ENCODE results near the gene FOSL2. TPM values are rescaled to one million over a fixed set of nuclear protein-coding genes. Genes with fewer than 3 reads are reported as not detected.

FOSL2 gene
- total and polyA plus RNA-seq, 2 donors (not counting 1 experiment from before 2014, with no cell fraction given) = 2.5 to 37.7 TPM

- ATAC-seq (ENCODE audit: low read depth) = no peak
- Histone ChIP-seq H3K27ac (ENCODE audit: low read length in 2 of 2) (no peak overlapping the region), H3K4me1 (ENCODE audit: control insufficient read depth in 2 of 2, insufficient read depth in 2 of 2, low read length in 2 of 2) (no peaks in the 10 kb centered on the region), H3K9me3 (ENCODE audit: control extremely low read depth in 1 of 3, control insufficient read depth in 2 of 3, insufficient read depth in 1 of 3, low read length in 2 of 3) (no peaks in the 10 kb centered on the region), H2AFZ (ENCODE audit: insufficient read depth, low read depth, low read length, poor library complexity, severe bottlenecking) (no peak overlapping the region), H3K36me3 (replicated peaks in 1 of 2; ENCODE audit: control extremely low read depth in 1 of 2, control insufficient read depth in 1 of 2, extremely low read depth in 1 of 2, insufficient read depth in 2 of 2, low read length in 1 of 2) (no peaks in the 10 kb centered on the region), H3K4me2 (replicated peaks; ENCODE audit: low read depth, low read length, poor library complexity, severe bottlenecking) (no peak overlapping the region), H3K27me3 (replicated peaks in 1 of 4; ENCODE audit: control extremely low read depth in 1 of 4, control insufficient read depth in 3 of 4, insufficient read depth in 4 of 4, low read length in 3 of 4) (peaks cover 0 to 3% (median 0%) of the 10 kb centered on the region in 4 experiments), H3K9ac (ENCODE audit: low read length) (no peak overlapping the region), H3K79me2 (ENCODE audit: control insufficient read depth, insufficient read depth, low read length) (no peaks in the 10 kb centered on the region), H4K20me1 (ENCODE audit: control insufficient read depth, insufficient read depth, low read length, poor library complexity, severe bottlenecking) (no peaks in the 10 kb centered on the region), H3K4me3 (ENCODE audit: control extremely low read depth in 1 of 5, extremely low read depth in 1 of 5, insufficient read depth in 1 of 5, low read depth in 2 of 5, low read length in 4 of 5) (no peak overlapping the region)
- intact Hi-C loops (cut with micrococcal nuclease) = no loop called here
- no peaks in the 10 kb centered on the region for H3K27me3 Mint-ChIP-seq
- H3K9me3 Mint-ChIP-seq (ENCODE audit: insufficient read depth) = no peaks in the 10 kb centered on the region
- WGBS (ENCODE audit: insufficient coverage) = 88% methylated on average over 6 of the region's 6 CpGs
- POLR2A ChIA-PET = interaction anchor here (0.6 kb wide), 1 partner anchor 12 kb away, joined by 3 read pairs; no protein-coding TSS in a partner anchor
- H3K27ac Mint-ChIP-seq = no peak overlapping the region
- H3K4me1 Mint-ChIP-seq = no peaks in the 10 kb centered on the region
- no peak overlapping the region for H3K4me3 Mint-ChIP-seq
- DNase-seq = no peak
- CTCF ChIA-PET = no interaction called here
- TF ChIP-seq CTCF (IDR thresholded peaks at IDR 0.05) = no peak
- no peak for TF ChIP-seq EZH2 (IDR thresholded peaks at IDR 0.05; ENCODE audit: borderline replicate concordance, insufficient read depth, low read depth, low read length, poor library complexity, severe bottlenecking)
Observed at GRCh38 chr2:28347193-28347592, 45.5 kb upstream of the FOSL2 start.

- no peaks in the 10 kb centered on the region for H3K9me3 Mint-ChIP-seq (ENCODE audit: insufficient read depth)
- TF ChIP-seq EZH2 (IDR thresholded peaks at IDR 0.05; ENCODE audit: borderline replicate concordance, insufficient read depth, low read depth, low read length, poor library complexity, severe bottlenecking) (no peak), CTCF (IDR thresholded peaks at IDR 0.05) (no peak)
- no peak overlapping the region for H3K27ac Mint-ChIP-seq
- ChIA-PET POLR2A (no interaction called here), CTCF (no interaction called here)
- no peak for ATAC-seq (ENCODE audit: low read depth)
- no peak overlapping the region for H2AFZ ChIP-seq (ENCODE audit: insufficient read depth, low read depth, low read length, poor library complexity, severe bottlenecking)
- no peak overlapping the region for H3K4me2 ChIP-seq (replicated peaks; ENCODE audit: low read depth, low read length, poor library complexity, severe bottlenecking)
- no peak overlapping the region for H3K4me3 Mint-ChIP-seq
- no peaks in the 10 kb centered on the region for H3K9me3 ChIP-seq (ENCODE audit: control extremely low read depth in 1 of 3, control insufficient read depth in 2 of 3, insufficient read depth in 1 of 3, low read length in 2 of 3)
- no peaks in the 10 kb centered on the region for H4K20me1 ChIP-seq (ENCODE audit: control insufficient read depth, insufficient read depth, low read length, poor library complexity, severe bottlenecking)
- no peaks in the 10 kb centered on the region for H3K36me3 ChIP-seq (replicated peaks in 1 of 2; ENCODE audit: control extremely low read depth in 1 of 2, control insufficient read depth in 1 of 2, extremely low read depth in 1 of 2, insufficient read depth in 2 of 2, low read length in 1 of 2)
- WGBS (ENCODE audit: insufficient coverage) = over 99% methylated on average over 8 of the region's 9 CpGs
- no peaks in the 10 kb centered on the region for H3K79me2 ChIP-seq (ENCODE audit: control insufficient read depth, insufficient read depth, low read length)
- no peak overlapping the region for H3K4me3 ChIP-seq (ENCODE audit: control extremely low read depth in 1 of 5, extremely low read depth in 1 of 5, insufficient read depth in 1 of 5, low read depth in 2 of 5, low read length in 4 of 5)
- intact Hi-C loops (cut with micrococcal nuclease) = no loop called here
- no peaks in the 10 kb centered on the region for H3K4me1 Mint-ChIP-seq
- no peak for DNase-seq
- no peaks in the 10 kb centered on the region for H3K4me1 ChIP-seq (ENCODE audit: control insufficient read depth in 2 of 2, insufficient read depth in 2 of 2, low read length in 2 of 2)
- peaks cover 0 to 3% (median 0%) of the 10 kb centered on the region in 4 experiments for H3K27me3 ChIP-seq (replicated peaks in 1 of 4; ENCODE audit: control extremely low read depth in 1 of 4, control insufficient read depth in 3 of 4, insufficient read depth in 4 of 4, low read length in 3 of 4)
- no peaks in the 10 kb centered on the region for H3K27me3 Mint-ChIP-seq
- H3K27ac ChIP-seq (ENCODE audit: low read length in 2 of 2) = no peak overlapping the region
- H3K9ac ChIP-seq (ENCODE audit: low read length) = no peak overlapping the region
Observed at GRCh38 chr2:28347596-28347995, 45.1 kb upstream of the FOSL2 start.
